SK-N-SH (cell line): ENCODE results near the gene UCN. TPM values are rescaled to one million over a fixed set of nuclear protein-coding genes. Genes with fewer than 3 reads are reported as not detected.

Source experiments
- CTCF ChIA-PET: fragments of 300-600, 350-600 bp; formaldehyde crosslinking; extraction: SDS; loops from one replicate; lab custom pipeline; 2021; lab: Yijun Ruan, JAX
- POLR2A ChIA-PET: fragments of 350-600 bp; sonication (Branson Sonifier 250); formaldehyde crosslinking; extraction: SDS; loops from one replicate; lab custom pipeline; 2020; ENCODE audit warnings: antibody characterized with exemption, inconsistent platforms; lab: Yijun Ruan, JAX
- DNase-seq: peaks from one replicate; pipeline ENCODE4 v3.0.0; 2012
- H2AFZ ChIP-seq: fragments of 200-600 bp; sonication (generic); 2 replicates; pipeline ENCODE4 v1.8.1; 2016; ENCODE audit warnings: antibody characterized with exemption, mild to moderate bottlenecking, low read depth
- H3F3A ChIP-seq: fragments of 200-600 bp; sonication (generic); replicated peaks from 2 replicates; pipeline ENCODE3; 2016; ENCODE audit warnings: antibody characterized with exemption, mild to moderate bottlenecking; ENCODE audit not compliant: insufficient read depth
- H3K27ac ChIP-seq, 2 experiments: fragments of 200-500 bp in 1 of 2; fragments of 200-600 bp in 1 of 2; sonication (Bioruptor generic) in 1 of 2; sonication (generic), shearing (Covaris generic) in 1 of 2; 2 replicates each; pipeline versions ENCODE4 v1.5.1 to v1.6.1; 2014 to 2016; ENCODE audit warnings: low read depth in 2 of 2, inconsistent platforms in 1 of 2, low read length in 1 of 2, mild to moderate bottlenecking in 1 of 2, mixed read lengths in 1 of 2
- H3K27me3 ChIP-seq: fragments of 200-600 bp; sonication (generic), shearing (Covaris generic); 2 replicates; pipeline ENCODE4 v1.6.1; 2016; ENCODE audit warnings: mixed run types; ENCODE audit not compliant: insufficient read depth
- H3K36me3 ChIP-seq, 2 experiments: fragments of 200-500 bp in 1 of 2; fragments of 200-600 bp in 1 of 2; sonication (Bioruptor generic) in 1 of 2; sonication (generic) in 1 of 2; replicated peaks in 1 of 2; 2 replicates each; pipeline versions ENCODE3 to v1.5.1; 2014 to 2016; ENCODE audit warnings: low read length in 1 of 2, mild to moderate bottlenecking in 1 of 2; ENCODE audit not compliant: insufficient read depth in 2 of 2, control insufficient read depth in 1 of 2
- H3K4me1 ChIP-seq, 2 experiments: fragments of 200-500 bp in 1 of 2; fragments of 200-600 bp in 1 of 2; sonication (Bioruptor generic) in 1 of 2; sonication (generic), shearing (Covaris generic) in 1 of 2; 2 replicates each; pipeline versions ENCODE4 v1.5.1 to v1.6.1; 2014 to 2016; ENCODE audit warnings: low read depth in 1 of 2, low read length in 1 of 2, mixed run types in 1 of 2; ENCODE audit not compliant: insufficient read depth in 2 of 2, control insufficient read depth in 1 of 2
- H3K4me2 ChIP-seq: fragments of 200-600 bp; sonication (generic), shearing (Covaris generic); 2 replicates; pipeline ENCODE4 v1.6.1; 2017; ENCODE audit warnings: mixed run types
- H3K4me3 ChIP-seq, 2 experiments: fragments of 200-500 bp in 1 of 2; fragments of 200-600 bp in 1 of 2; sonication (Bioruptor generic) in 1 of 2; sonication (generic), shearing (Covaris generic) in 1 of 2; 2 replicates each; pipeline versions ENCODE4 v1.5.1 to v1.8.1; 2014 to 2016; ENCODE audit warnings: low read depth in 2 of 2, inconsistent platforms in 1 of 2, low read length in 1 of 2, mild to moderate bottlenecking in 1 of 2, mixed read lengths in 1 of 2, moderate library complexity in 1 of 2
- H3K79me2 ChIP-seq: fragments of 200-600 bp; sonication (generic); 2 replicates; pipeline ENCODE4 v1.8.1; 2017; ENCODE audit warnings: mild to moderate bottlenecking; ENCODE audit not compliant: insufficient read depth
- H3K9ac ChIP-seq: fragments of 200-600 bp; sonication (generic); 2 replicates; pipeline ENCODE4 v1.6.1; 2017; ENCODE audit warnings: mixed run types
- H3K9me2 ChIP-seq: fragments of 200-600 bp; sonication (generic); 2 replicates; pipeline ENCODE4 v1.6.1; 2017; ENCODE audit warnings: mixed run types
- H3K9me3 ChIP-seq: fragments of 200-600 bp; sonication (generic); 2 replicates; pipeline ENCODE4 v1.6.1; 2017; ENCODE audit warnings: mixed run types, mild to moderate bottlenecking, moderate library complexity
- H4K20me1 ChIP-seq: fragments of 200-600 bp; sonication (generic); 2 replicates; pipeline ENCODE4 v1.6.1; 2017; ENCODE audit warnings: mild to moderate bottlenecking, mixed run types; ENCODE audit not compliant: insufficient read depth
- CHD2 ChIP-seq: fragments of 150-350 bp; IDR thresholded peaks from 2 replicates; pipeline ENCODE4 v1.6.1; 2018; ENCODE audit warnings: low read length; ENCODE audit not compliant: partially characterized antibody
- GATA2 ChIP-seq: sonication (generic); formaldehyde crosslinking; IDR thresholded peaks from 2 replicates; pipeline ENCODE4 v1.5.0; 2020; ENCODE audit warnings: mild to moderate bottlenecking, missing genetic modification reagents
- MEF2A ChIP-seq: IDR thresholded peaks from 2 replicates; pipeline ENCODE4 v1.4.0; 2012; ENCODE audit warnings: low read depth, borderline replicate concordance
- POLR2AphosphoS5 ChIP-seq: IDR thresholded peaks from 2 replicates; pipeline ENCODE4 v1.6.1; 2012; ENCODE audit warnings: low read depth, low read length
- RAD21 ChIP-seq: IDR thresholded peaks from 2 replicates; pipeline ENCODE4 v1.6.1; 2012; ENCODE audit warnings: mild to moderate bottlenecking, low read length
- RCOR1 ChIP-seq: fragments of 150-350 bp; IDR thresholded peaks from 2 replicates; pipeline ENCODE4 v1.6.1; 2017; ENCODE audit warnings: antibody characterized with exemption, low read length
- RFX5 ChIP-seq: IDR thresholded peaks from 2 replicates; pipeline ENCODE4 v1.6.1; 2012; ENCODE audit warnings: mild to moderate bottlenecking, improper control_type of control experiment, low read length
- RXRA ChIP-seq: IDR thresholded peaks from 2 replicates; pipeline ENCODE4 v1.4.0; 2012; ENCODE audit warnings: low read depth, mild to moderate bottlenecking, borderline replicate concordance
- SIN3A ChIP-seq: IDR thresholded peaks from 2 replicates; pipeline ENCODE4 v1.6.1; 2012; ENCODE audit warnings: low read depth, mild to moderate bottlenecking, low read length, moderate library complexity, borderline replicate concordance
- TEAD4 ChIP-seq: IDR thresholded peaks from 2 replicates; pipeline ENCODE4 v1.4.0; 2012; ENCODE audit warnings: mild to moderate bottlenecking, borderline replicate concordance; ENCODE audit not compliant: insufficient read depth
- WGBS: methylation state at CpG from one replicate; pipeline ENCODE4 v1.1.6; 2017; ENCODE audit warnings: low lambda C conversion rate; 5-methylcytosine and 5-hydroxymethylcytosine counted together
- polyA plus RNA-seq, 3 experiments: library from polyadenylated mRNA; depleted of rRNA; stranded (reverse); fragments of >200 nt; gene quantifications; 2 replicates each; pipeline ENCODE4 v1.2.3, GENCODE V29; 2012
- TF ChIP-seq, protein P1 (sequence below): IDR thresholded peaks from 2 replicates; pipeline ENCODE4 v1.6.1; 2012; ENCODE audit warnings: mild to moderate bottlenecking, low read depth, low read length, moderate library complexity
- TF ChIP-seq, protein P2 (sequence below): IDR thresholded peaks from 2 replicates; pipeline ENCODE4 v1.4.0; 2012; ENCODE audit warnings: low read depth, borderline replicate concordance
- TF ChIP-seq, protein P3 (sequence below): IDR thresholded peaks from 2 replicates; pipeline ENCODE4 v1.4.0; 2012; ENCODE audit warnings: low read depth
- TF ChIP-seq, protein P4 (sequence below): fragments of 200-600 bp; sonication (generic); IDR thresholded peaks from 2 replicates; pipeline ENCODE4 v1.6.1; 2017; ENCODE audit warnings: antibody characterized with exemption, mild to moderate bottlenecking, moderate library complexity

UCN gene
- polyA plus RNA-seq, 1 of the 3 experiments (the other 2 are of a cell fraction), result 2.8 TPM

DNA sequence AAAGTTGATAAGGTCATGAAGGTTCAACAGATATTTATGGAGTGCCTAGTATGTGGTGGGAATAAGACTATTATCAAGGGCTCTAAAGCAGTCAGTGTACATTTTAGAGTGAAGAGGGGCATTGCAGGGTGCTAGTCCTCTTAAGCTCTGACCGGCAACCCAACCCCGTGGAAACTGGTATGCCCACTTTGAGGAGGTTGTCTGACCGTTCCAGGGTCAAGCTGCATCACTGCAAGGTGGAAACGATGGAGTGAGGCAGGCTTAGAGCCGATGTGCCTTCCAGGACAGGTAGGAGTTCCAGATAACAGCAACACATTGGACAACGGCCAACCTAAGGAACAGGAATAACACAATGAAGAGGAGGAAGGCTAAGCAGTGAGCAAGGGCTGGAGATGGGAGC, 1.4 kb upstream of the UCN start:
- CTCF ChIA-PET, result interaction anchor here (1.1 to 3.3 kb wide), 3 partner anchors 16 to 45 kb away, joined by 3 to 17 read pairs (median 3); no protein-coding TSS in a partner anchor
- no peaks in the 10 kb centered on the region for H3K9me2 ChIP-seq
- H3K36me3 ChIP-seq, result peaks cover 5 to 7% of the 10 kb centered on the region in 2 experiments
- no peak overlapping the region for H2AFZ ChIP-seq
- peaks cover 10% of the 10 kb centered on the region; the same call in 1 of the 2 replicates for H4K20me1 ChIP-seq
- no peak overlapping the region for H3K4me2 ChIP-seq
- no peaks in the 10 kb centered on the region for H3K79me2 ChIP-seq
- DNase-seq, result no peak
- H3K4me1 ChIP-seq, result peaks cover 0 to 18% of the 10 kb centered on the region in 2 experiments; a peak in 1 of 4 replicates
- 82% methylated on average over 6 of the region's 6 CpGs for WGBS
- H3F3A ChIP-seq, result no peaks in the 10 kb centered on the region
- H3K9ac ChIP-seq, result no peak overlapping the region
- no peak overlapping the region for H3K4me3 ChIP-seq
- H3K9me3 ChIP-seq, result no peaks in the 10 kb centered on the region
- no peak for TF ChIP-seq RXRA
- TF ChIP-seq, protein P1, sequence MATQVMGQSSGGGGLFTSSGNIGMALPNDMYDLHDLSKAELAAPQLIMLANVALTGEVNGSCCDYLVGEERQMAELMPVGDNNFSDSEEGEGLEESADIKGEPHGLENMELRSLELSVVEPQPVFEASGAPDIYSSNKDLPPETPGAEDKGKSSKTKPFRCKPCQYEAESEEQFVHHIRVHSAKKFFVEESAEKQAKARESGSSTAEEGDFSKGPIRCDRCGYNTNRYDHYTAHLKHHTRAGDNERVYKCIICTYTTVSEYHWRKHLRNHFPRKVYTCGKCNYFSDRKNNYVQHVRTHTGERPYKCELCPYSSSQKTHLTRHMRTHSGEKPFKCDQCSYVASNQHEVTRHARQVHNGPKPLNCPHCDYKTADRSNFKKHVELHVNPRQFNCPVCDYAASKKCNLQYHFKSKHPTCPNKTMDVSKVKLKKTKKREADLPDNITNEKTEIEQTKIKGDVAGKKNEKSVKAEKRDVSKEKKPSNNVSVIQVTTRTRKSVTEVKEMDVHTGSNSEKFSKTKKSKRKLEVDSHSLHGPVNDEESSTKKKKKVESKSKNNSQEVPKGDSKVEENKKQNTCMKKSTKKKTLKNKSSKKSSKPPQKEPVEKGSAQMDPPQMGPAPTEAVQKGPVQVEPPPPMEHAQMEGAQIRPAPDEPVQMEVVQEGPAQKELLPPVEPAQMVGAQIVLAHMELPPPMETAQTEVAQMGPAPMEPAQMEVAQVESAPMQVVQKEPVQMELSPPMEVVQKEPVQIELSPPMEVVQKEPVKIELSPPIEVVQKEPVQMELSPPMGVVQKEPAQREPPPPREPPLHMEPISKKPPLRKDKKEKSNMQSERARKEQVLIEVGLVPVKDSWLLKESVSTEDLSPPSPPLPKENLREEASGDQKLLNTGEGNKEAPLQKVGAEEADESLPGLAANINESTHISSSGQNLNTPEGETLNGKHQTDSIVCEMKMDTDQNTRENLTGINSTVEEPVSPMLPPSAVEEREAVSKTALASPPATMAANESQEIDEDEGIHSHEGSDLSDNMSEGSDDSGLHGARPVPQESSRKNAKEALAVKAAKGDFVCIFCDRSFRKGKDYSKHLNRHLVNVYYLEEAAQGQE, result no peak
- TF ChIP-seq RCOR1, result no peak
- no peak for TF ChIP-seq RAD21
- TF ChIP-seq, protein P2, sequence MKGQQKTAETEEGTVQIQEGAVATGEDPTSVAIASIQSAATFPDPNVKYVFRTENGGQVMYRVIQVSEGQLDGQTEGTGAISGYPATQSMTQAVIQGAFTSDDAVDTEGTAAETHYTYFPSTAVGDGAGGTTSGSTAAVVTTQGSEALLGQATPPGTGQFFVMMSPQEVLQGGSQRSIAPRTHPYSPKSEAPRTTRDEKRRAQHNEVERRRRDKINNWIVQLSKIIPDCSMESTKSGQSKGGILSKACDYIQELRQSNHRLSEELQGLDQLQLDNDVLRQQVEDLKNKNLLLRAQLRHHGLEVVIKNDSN, result no peak
- TF ChIP-seq, protein P3, sequence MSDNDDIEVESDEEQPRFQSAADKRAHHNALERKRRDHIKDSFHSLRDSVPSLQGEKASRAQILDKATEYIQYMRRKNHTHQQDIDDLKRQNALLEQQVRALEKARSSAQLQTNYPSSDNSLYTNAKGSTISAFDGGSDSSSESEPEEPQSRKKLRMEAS, result no peak
- no peak for TF ChIP-seq MEF2A
- TF ChIP-seq, protein P4, sequence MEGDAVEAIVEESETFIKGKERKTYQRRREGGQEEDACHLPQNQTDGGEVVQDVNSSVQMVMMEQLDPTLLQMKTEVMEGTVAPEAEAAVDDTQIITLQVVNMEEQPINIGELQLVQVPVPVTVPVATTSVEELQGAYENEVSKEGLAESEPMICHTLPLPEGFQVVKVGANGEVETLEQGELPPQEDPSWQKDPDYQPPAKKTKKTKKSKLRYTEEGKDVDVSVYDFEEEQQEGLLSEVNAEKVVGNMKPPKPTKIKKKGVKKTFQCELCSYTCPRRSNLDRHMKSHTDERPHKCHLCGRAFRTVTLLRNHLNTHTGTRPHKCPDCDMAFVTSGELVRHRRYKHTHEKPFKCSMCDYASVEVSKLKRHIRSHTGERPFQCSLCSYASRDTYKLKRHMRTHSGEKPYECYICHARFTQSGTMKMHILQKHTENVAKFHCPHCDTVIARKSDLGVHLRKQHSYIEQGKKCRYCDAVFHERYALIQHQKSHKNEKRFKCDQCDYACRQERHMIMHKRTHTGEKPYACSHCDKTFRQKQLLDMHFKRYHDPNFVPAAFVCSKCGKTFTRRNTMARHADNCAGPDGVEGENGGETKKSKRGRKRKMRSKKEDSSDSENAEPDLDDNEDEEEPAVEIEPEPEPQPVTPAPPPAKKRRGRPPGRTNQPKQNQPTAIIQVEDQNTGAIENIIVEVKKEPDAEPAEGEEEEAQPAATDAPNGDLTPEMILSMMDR, result no peak
- TF ChIP-seq GATA2 (CRISPR knock-in tag), result no peak
- TF ChIP-seq RFX5, result no peak
- TF ChIP-seq POLR2AphosphoS5, result no peak
- no peak for TF ChIP-seq TEAD4
- TF ChIP-seq SIN3A, result no peak
- TF ChIP-seq CHD2, result no peak
- POLR2A ChIA-PET, result interaction anchor here (1.6 kb wide), 1 partner anchor 13 kb away, joined by 6 read pairs; the partner anchor contains the start of gene MPV17
- H3K27ac ChIP-seq, result no peak overlapping the region
- peaks cover 15% of the 10 kb centered on the region; the same call in 1 of the 2 replicates for H3K27me3 ChIP-seq
